Glomerular endothelial cell (primary cell): Measurements from ENCODE around the gene LMBR1L. TPM values are rescaled to one million over a fixed set of nuclear protein-coding genes. Genes with fewer than 3 reads are reported as not detected.
"Not testable (repeated sequence)": the region's sequence is repeated elsewhere in the genome, so short reads cannot be mapped to it uniquely, and the experiment has no call there.

Experiments used
- DNase-seq: peaks from one replicate; pipeline ENCODE4 v3.0.0-alpha.2; 2011; ENCODE audit warnings: low read depth, low spot score; ENCODE audit errors: extremely low read depth
- total RNA-seq: library from RNA; depleted of rRNA; stranded (reverse); fragments of >200 nt; gene quantifications from 2 replicates; pipeline ENCODE4 v1.2.3, GENCODE V29; 2015

Gene LMBR1L
- total RNA-seq, 1 donor from 2014 or later, result 73.5 TPM

- no peak for DNase-seq
Observed at GRCh38 chr12:49088932-49089330, 21.7 kb downstream of the LMBR1L start.

DNA sequence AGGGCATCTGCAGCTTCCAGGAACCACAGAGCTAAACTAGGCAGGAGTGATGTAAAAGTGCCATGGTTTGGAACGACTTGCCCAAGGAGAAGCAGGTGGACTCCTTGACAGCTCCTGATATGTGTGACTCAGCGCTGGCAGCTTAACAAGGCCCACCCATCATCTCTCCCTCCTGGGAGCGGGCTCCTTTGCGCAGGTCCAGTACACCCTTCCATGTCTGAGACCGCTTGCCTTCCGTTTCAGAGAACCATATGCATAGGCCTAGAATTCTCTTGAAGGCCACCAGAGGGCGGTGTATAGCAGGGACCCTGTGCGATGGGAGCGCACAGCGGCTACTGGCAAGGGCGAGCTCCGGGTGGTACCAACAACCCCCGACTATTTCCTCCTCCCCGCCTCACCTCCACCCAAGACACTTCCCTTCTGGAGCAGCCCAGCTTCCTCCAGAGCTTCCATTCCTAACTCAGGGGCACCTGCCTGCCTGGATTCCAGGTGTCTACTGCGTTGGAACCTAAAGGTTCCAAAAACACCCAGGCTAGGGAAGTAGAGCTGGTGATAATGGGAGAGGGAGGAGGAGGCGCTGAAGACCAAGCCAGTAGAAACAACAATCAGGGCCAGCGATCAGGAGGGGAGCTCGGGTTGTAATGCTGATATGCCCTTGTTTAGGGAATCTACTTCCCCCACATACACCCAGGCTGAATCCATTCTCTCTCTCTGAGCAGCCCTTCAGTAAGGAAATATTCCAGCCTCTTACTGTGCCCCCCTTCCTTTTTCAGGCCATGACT lies 22.3 kb downstream of the LMBR1L start:
- no peak for DNase-seq

DNA sequence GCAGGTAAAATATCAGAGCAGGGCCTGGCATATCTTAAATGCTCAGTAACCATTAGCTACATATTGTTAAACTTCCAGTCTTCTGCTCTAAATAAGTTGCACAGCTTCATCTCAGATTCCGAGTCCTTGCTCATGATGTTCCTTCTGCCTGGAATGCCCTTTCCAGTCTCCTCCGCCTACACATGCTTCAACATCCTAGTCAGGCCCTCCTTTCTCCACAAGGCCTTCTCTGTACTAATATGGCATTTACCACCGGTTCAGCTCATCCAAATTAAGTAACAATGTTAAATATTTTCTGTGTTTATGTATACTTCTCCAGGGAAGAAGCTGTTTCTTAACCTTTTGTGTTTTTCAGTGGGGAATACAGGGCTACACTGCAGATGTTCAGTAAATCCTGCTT lies 24.5 kb downstream of the LMBR1L start:
- no peak for DNase-seq

- DNase-seq, result no peak
Observed at GRCh38 chr12:49084438-49084837, 26.2 kb downstream of the LMBR1L start.

DNA sequence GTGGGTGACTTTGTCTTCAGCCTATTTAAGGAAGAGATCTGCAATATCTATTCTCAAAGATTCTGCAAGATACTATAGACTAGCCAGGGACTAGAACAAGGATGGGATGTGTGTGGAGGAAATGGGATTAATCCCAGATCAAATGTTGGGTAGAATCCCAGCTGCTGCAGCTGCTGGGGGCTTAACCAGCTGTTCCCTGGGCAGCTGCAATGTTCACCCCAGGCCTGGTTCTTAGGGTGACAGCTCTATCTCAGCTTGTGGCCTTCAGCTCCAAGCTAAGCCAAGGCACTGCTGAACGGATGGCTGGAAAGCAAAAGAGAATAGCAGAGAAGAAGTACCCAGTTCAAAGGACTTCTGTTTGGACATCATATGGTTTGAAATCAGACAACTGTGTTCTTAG lies 30.9 kb downstream of the LMBR1L start:
- DNase-seq, result no peak

GRCh38 chr12:49070971-49071370 lies 39.7 kb downstream of the LMBR1L start:
- no peak for DNase-seq

GRCh38 chr12:49069507-49070346 lies 40.9 kb downstream of the LMBR1L start, which contains the start of gene RHEBL1:
Gene RHEBL1 (minus strand): TSS chr12:49069979. CDS start chr12:49069785, 194 bp downstream.
- no peak for DNase-seq

GRCh38 chr12:49068879-49069506 lies 41.7 kb downstream of the LMBR1L start:
- DNase-seq, result no peak

GRCh38 chr12:49066120-49066519 lies 44.5 kb downstream of the LMBR1L start:
- DNase-seq, result no peak

DNA sequence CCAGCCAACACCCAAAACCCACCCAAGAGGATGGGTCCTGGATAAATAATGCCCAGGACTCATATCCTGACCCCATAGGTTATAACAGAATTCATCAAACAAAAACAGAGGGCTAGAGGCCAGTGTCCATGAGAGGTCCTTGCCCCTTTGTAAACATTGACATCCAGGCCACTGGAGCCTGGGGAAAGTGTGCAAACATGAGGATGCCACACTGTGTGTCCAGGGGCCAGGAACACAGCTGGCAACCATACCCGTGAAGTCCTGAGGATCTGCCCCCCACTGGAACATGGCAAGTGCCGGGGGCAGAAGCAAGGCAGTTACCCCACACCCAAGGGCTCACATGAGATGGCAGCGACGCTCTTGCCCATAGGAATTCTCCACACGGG lies 45.9 kb downstream of the LMBR1L start:
- DNase-seq, result no peak

- DNase-seq, result not testable (repeated sequence)
Observed at GRCh38 chr12:49061916-49062315, 48.7 kb downstream of the LMBR1L start.

- DNase-seq, result no peak
Observed at GRCh38 chr12:49061157-49061650, 49.4 kb downstream of the LMBR1L start.

DNA sequence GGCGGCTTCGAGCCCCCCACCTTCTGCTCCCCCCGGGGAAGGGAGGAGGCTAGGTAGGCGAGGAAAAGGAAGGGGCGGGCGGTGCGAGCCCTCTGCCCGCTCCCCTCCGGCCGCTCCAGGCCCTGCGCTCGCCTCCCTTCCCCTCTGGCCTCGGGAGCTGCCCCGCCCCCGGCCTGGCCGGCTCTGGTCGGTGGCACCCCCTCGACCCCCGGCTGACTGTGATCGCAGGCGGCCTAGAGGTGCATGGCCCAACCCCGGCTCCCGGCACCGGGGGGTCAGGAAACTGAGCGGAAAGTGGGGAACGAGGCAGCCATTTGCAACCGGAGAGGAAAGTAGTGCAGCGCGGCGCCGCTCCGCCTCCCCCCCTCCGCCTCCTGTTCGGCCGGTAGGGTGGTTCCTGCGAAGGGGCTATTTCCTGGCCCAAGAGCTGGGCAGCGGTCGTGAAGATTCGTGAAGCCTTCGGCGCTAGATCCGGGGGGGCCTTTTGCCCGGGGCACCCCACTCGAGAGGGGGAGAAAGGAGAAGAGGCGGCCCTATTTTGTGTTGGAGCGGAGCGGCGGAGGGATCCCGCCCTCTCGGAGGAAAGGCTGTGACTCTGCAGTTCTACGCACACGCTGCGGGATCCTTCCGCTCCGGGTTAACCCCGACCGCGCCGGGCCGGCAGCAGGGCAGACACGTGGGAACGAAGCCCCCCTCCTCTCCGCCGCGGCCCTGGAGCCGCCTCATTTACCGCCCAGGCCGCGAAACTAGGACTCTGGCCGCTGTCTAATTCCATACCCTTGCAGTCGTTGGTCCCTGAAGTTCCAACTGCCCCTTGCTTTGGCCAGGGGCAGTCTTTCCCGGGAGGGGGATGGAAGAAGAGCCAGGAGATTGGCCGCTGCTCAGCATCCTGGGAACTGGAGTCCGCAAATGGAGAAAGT lies 50.1 kb downstream of the LMBR1L start, which contains the start of gene KMT2D:
Gene KMT2D, minus strand, starts transcription at position 558 of the 920 bp plus-strand sequence. CDS start 5,470 bp downstream, outside the sequence.
- peak; percentile 73 for DNase-seq

DNA sequence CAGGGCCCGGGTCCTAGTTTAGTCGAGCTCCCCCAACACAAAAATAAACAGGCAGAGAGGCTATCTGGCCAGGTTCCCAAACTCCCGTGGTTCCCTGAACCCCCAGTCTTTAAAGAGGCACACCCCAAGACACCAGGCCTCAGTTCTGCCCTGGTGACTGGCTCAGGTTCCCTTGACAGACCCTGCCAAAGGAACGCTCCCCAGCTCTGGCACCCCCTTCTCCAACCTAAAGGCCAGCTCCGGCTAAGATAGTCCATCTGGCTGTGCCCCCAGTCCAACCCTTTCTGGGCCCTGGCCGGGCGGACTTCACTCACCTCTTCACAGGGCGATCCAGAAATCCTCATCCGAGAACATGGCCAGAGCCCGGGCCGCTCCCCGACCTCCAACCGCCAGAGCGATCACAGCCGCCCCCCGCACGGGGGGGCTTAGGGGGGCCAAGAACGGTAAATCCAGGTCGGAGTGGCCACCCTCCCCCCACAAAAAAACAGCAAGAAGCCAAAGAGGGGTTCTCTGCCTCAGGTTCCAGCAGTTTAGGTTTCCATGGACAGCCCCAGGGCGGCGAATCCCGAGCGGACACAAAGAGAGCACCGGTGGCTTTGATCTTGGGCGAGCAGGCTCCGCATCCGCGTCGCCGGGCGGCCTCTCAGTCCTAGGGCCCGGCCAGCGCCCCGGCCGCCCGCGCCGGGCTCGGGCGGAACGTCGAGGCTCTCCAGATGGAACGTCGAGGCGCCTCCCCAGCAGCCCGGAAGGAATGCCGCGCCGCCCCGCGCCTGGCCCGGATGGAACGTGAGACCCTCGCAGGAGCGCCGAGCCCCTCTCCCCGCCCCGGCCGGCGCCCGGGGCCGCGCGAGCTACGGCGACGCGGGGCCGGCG lies 51.1 kb downstream of the LMBR1L start:
- no peak for DNase-seq

GRCh38 chr12:49059045-49059298 lies 51.7 kb downstream of the LMBR1L start:
- DNase-seq, result no peak

GRCh38 chr12:49058366-49059044 lies 52.1 kb downstream of the LMBR1L start:
- DNase-seq, result no peak

DNA sequence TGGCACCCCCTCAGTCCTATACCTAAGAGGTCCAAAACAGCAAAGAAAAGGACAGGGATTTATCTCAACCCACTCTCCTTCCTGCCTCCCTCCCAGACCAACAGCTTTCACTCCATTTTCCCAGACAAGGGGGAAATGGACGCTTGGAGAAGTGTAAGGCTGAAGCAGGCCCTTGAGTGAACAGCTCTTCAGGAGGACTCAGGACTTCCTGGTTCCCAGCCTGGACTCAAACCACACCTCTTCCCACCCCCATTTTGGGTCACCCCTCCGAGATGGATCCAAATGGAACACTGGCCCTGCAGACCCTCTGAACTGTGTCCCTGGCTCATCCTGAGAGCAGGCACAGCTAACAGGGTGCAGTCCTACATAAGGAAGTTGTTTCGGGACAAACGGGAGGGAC lies 52.8 kb downstream of the LMBR1L start:
- no peak for DNase-seq

GRCh38 chr12:49055978-49056754 lies 54.5 kb downstream of the LMBR1L start:
- no peak for DNase-seq
